CD8-positive, alpha-beta memory T cell (primary cell): ENCODE measurements around the gene CCDC86. TPM values are rescaled to one million over a fixed set of nuclear protein-coding genes. Genes with fewer than 3 reads are reported as not detected.

Experiments used
- CTCF ChIA-PET: fragments of 350-600 bp; sonication (Branson Sonifier 250); formaldehyde crosslinking; loops from one replicate; lab custom pipeline; 2021; ENCODE audit warnings: antibody characterized with exemption; lab: Charles Lee
- POLR2A ChIA-PET: fragments of 350-600 bp; sonication (Branson Sonifier 250); formaldehyde crosslinking; loops from one replicate; lab custom pipeline; 2021; ENCODE audit warnings: antibody characterized with exemption; lab: Charles Lee
- DNase-seq, 5 donors: peaks; one replicate each; pipeline versions ENCODE4 v3.0.0 to v3.0.0-alpha.2; 2020 to 2022; ENCODE audit warnings: mixed read lengths in 1 of 5
- H3K27ac ChIP-seq: one replicate; pipeline ENCODE4 v1.7.0; 2013; ENCODE audit warnings: low read depth, mild to moderate bottlenecking, low read length, moderate library complexity
- H3K27me3 ChIP-seq: 2 replicates; pipeline ENCODE4 v1.7.0; 2013; ENCODE audit warnings: low read length, mild to moderate bottlenecking; ENCODE audit not compliant: insufficient read depth, poor library complexity, severe bottlenecking
- H3K36me3 ChIP-seq: 2 replicates; pipeline ENCODE4 v1.7.0; 2013; ENCODE audit warnings: mild to moderate bottlenecking, low read length, moderate library complexity; ENCODE audit not compliant: insufficient read depth
- H3K4me1 ChIP-seq: 2 replicates; pipeline ENCODE4 v1.7.0; 2013; ENCODE audit warnings: mild to moderate bottlenecking, low read length, moderate library complexity; ENCODE audit not compliant: insufficient read depth
- H3K4me3 ChIP-seq: 2 replicates; pipeline ENCODE4 v1.7.0; 2013; ENCODE audit warnings: mild to moderate bottlenecking, low read length
- H3K9me3 ChIP-seq: 2 replicates; pipeline ENCODE4 v1.7.0; 2013; ENCODE audit warnings: mild to moderate bottlenecking, low read length
- H3K27ac Mint-ChIP-seq, 8 donors: one replicate each; pipeline ENCODE4 v1.8.0; 2020 to 2021; ENCODE audit warnings: mixed read lengths in 8 of 8, mild to moderate bottlenecking in 6 of 8, inconsistent platforms in 3 of 8, moderate library complexity in 3 of 8
- H3K27me3 Mint-ChIP-seq, 2 donors: one replicate each; pipeline ENCODE4 v1.8.0; 2020 to 2021; ENCODE audit warnings: mixed read lengths in 2 of 2, mild to moderate bottlenecking in 1 of 2, moderate library complexity in 1 of 2
- H3K36me3 Mint-ChIP-seq, 3 donors: one replicate each; pipeline ENCODE4 v1.8.0; 2020 to 2021; ENCODE audit warnings: mixed read lengths in 3 of 3, inconsistent platforms in 1 of 3, mild to moderate bottlenecking in 1 of 3
- H3K4me1 Mint-ChIP-seq, 3 donors: one replicate each; pipeline ENCODE4 v1.8.0; 2020 to 2021; ENCODE audit warnings: mixed read lengths in 3 of 3, inconsistent platforms in 1 of 3, mild to moderate bottlenecking in 1 of 3
- H3K4me3 Mint-ChIP-seq, 7 donors: one replicate each; pipeline ENCODE4 v1.8.0; 2020 to 2021; ENCODE audit warnings: mixed read lengths in 7 of 7, mild to moderate bottlenecking in 6 of 7, moderate library complexity in 4 of 7, inconsistent platforms in 2 of 7
- H3K9me3 Mint-ChIP-seq, 5 donors: one replicate each; pipeline ENCODE4 v1.8.0; 2020 to 2022; ENCODE audit warnings: mixed read lengths in 5 of 5, mild to moderate bottlenecking in 3 of 5, moderate library complexity in 2 of 5, inconsistent platforms in 1 of 5
- polyA plus RNA-seq: library from polyadenylated mRNA; unstranded; fragments of 300-500 nt; fragmentation: Illumina TruSeq; gene quantifications from one replicate; pipeline ENCODE4 v1.2.3, GENCODE V29; 2021
- total RNA-seq, 2 experiments: library from RNA; stranded (reverse); gene quantifications; one replicate each; pipeline ENCODE4 v1.2.3, GENCODE V29; 2021

Gene CCDC86
- total and polyA plus RNA-seq, 3 experiments from 2014 or later, result 21.8 to 124 (median 122) TPM

DNA sequence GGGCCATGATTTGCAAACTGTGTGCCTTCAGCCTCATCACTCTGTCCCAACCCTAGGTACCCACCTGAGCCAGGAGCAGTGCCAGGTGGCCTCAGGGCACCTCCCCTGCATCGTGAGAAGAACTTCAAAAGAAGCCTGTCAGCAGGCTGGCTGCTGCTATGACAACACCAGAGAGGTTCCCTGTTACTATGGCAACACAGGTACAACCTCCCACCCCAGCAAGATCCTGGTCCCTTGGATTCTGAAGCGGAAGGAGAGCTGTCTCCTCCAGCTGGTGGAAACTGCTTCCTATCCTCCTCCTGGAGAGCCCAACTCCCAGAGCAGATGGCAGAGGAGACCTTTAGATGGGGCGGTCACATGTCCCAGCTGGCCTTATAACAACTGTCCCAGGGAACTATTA is 28.4 kb downstream of the CCDC86 start:
- Mint-ChIP-seq H3K9me3 (no peaks in the 10 kb centered on the region), H3K36me3 (peaks cover 0 to 3% (median 0%) of the 10 kb centered on the region in 3 donors), H3K4me3 (peak overlapping the region in 1 of 7 donors; percentile 34), H3K27ac (peak overlapping the region in 4 of 8 donors; percentile 38 to 84 (median 77)), H3K27me3 (peaks cover 1 to 8% of the 10 kb centered on the region in 2 donors), H3K4me1 (peaks cover 19 to 55% (median 49%) of the 10 kb centered on the region in 3 donors)
- ChIA-PET CTCF (interaction anchor here (1.3 kb wide), 2 partner anchors 17 to 38 kb away, joined by 4 read pairs; no protein-coding TSS in a partner anchor), POLR2A (no interaction called here)
- peak in 2 of 5 donors; percentile 23 to 57 for DNase-seq
- Histone ChIP-seq H3K27ac (no peak overlapping the region), H3K9me3 (no peaks in the 10 kb centered on the region), H3K36me3 (no peaks in the 10 kb centered on the region), H3K4me1 (peaks cover 29% of the 10 kb centered on the region), H3K4me3 (no peak overlapping the region), H3K27me3 (no peaks in the 10 kb centered on the region)

DNA sequence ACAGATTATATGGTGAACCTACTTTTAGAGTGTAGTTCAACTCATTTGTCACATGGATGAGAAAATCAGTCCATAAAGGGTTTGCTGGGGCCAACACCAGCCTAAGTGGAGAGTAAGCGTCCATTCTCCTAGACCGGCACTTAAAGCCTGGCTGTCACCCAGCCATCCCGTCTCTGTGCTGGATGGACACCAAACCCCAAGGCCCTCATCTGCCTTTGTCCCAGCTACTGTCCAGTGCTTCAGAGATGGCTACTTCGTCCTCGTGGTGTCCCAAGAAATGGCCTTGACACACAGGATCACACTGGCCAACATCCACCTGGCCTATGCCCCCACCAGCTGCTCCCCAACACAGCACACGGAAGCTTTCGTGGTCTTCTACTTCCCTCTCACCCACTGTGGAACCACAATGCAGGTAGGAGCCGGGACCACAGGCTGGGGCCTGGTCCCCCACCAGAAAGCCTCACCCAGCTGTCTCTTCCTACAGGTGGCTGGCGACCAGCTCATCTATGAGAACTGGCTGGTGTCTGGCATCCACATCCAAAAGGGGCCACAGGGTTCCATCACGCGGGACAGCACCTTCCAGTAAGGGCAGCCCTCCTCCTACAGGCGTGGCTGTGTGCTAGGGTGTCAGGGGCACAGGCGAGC is 28.9 kb downstream of the CCDC86 start:
- Histone ChIP-seq H3K4me1 (peaks cover 29% of the 10 kb centered on the region), H3K9me3 (no peaks in the 10 kb centered on the region), H3K27me3 (no peaks in the 10 kb centered on the region), H3K4me3 (no peak overlapping the region), H3K27ac (no peak overlapping the region), H3K36me3 (no peaks in the 10 kb centered on the region)
- no peak for DNase-seq
- Mint-ChIP-seq H3K36me3 (peaks cover 0 to 5% (median 0%) of the 10 kb centered on the region in 3 donors), H3K4me3 (peak overlapping the region in 2 of 7 donors; percentile 19 to 27), H3K9me3 (no peaks in the 10 kb centered on the region), H3K27me3 (peaks cover 1 to 8% of the 10 kb centered on the region in 2 donors), H3K4me1 (peaks cover 19 to 53% (median 49%) of the 10 kb centered on the region in 3 donors), H3K27ac (peak overlapping the region in 7 of 8 donors; percentile 38 to 84 (median 70))
- ChIA-PET POLR2A (no interaction called here), CTCF (interaction anchor here (1.3 to 2.6 kb wide), 4 partner anchors 17 to 44 kb away, joined by 4 to 8 read pairs (median 4); partner anchors contain the start of gene TMEM109)

DNA sequence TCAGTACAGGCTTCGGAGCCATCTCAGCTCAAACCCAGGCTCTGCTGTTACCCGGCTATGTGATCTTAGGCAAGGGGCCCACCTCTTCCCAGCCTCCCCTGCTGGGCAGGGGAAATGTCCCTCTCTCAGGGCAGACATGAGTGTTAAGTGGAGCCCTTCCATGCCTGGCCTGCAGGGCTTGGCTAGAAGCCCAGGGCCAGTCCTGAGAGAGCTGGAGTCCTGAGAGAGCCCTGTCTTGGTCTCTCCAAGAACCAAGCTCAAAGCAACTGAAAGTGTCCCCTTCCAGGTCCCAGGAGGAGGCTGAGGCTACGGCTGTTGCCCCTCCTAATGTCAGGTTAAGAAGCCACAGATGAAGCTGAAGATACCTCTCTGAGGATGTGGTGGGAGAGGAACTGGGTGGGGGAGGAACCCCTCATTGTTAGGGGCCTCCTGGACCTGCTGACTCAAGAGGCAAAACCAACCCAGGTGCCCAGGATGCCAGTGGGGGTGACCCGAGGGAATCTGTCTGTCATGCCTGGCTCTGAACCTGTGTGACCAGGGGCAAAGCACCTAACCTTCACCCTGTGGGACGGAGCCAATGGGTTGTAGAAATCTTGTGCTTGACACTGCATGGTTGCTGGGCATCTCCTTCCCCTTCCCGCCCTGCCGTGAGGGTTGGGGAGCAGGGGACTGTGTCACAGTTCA is 29.6 kb downstream of the CCDC86 start:
- POLR2A ChIA-PET, result interaction anchor here (0.8 kb wide), 1 partner anchor 43 kb away, joined by 3 read pairs; no protein-coding TSS in a partner anchor
- H3K9me3 ChIP-seq, result no peaks in the 10 kb centered on the region
- H3K27me3 ChIP-seq, result no peaks in the 10 kb centered on the region
- Mint-ChIP-seq H3K27ac (peak overlapping the region; percentile 26 to 84 (median 58)), H3K9me3 (no peaks in the 10 kb centered on the region), H3K36me3 (peaks cover 0 to 5% (median 0%) of the 10 kb centered on the region in 3 donors), H3K4me1 (peaks cover 19 to 53% (median 47%) of the 10 kb centered on the region in 3 donors), H3K27me3 (peaks cover 1 to 8% of the 10 kb centered on the region in 2 donors), H3K4me3 (peak overlapping the region in 3 of 7 donors; percentile 19 to 51 (median 27))
- CTCF ChIA-PET, result interaction anchor here (1.3 to 2.6 kb wide), 3 partner anchors 16 to 43 kb away, joined by 5 to 10 read pairs (median 8); partner anchors contain the start of gene TMEM109
- no peaks in the 10 kb centered on the region for H3K36me3 ChIP-seq
- peak in 2 of 5 donors; percentile 27 to 55 for DNase-seq
- H3K4me1 ChIP-seq, result peaks cover 29% of the 10 kb centered on the region
- no peak overlapping the region for H3K4me3 ChIP-seq
- H3K27ac ChIP-seq, result no peak overlapping the region

DNA sequence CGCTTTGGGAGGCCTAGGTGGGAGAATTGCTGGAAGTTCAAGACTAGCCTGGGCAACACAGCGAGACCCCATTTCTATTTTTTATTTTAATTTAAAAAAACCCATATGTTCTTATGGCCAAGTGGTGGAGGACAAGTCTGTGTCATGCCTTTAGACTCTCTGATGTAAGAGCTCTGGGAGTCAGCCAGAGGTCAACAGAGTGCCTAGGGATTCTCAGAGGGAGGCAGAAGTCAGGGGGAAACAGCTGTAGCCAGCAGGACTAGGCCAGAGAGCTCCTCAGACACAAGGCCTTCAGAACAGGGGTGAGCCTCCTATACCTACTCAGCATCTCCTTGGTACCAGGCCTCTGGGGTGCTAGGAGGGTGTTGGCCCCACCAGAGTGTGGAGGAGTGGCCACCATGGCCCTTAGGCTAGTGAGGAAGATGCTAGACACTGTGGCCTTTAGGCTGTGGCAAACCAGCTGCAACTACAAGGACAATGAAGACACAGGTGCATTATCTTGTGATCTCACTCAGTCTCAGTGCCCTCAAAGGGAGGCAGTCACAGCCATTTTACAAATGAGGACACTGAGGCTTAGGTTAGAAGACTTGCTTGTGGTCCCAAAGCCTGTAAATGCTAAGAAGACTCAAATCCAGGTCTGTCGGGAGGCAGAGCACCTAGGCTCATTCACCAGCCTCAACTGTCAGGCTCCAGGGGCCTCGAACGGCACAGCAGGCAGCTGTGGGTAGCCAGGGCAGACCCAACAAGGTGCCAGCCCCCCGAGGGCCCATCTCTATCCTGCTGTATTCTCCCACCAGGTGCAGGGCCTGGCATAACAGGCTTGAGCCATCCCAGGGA is 30.4 kb downstream of the CCDC86 start:
- Histone ChIP-seq H3K4me3 (no peak overlapping the region), H3K27ac (no peak overlapping the region), H3K27me3 (no peaks in the 10 kb centered on the region), H3K4me1 (peaks cover 29% of the 10 kb centered on the region), H3K9me3 (no peaks in the 10 kb centered on the region), H3K36me3 (no peaks in the 10 kb centered on the region)
- Mint-ChIP-seq H3K4me1 (peaks cover 19 to 53% (median 42%) of the 10 kb centered on the region in 3 donors), H3K27me3 (peaks cover 1 to 8% of the 10 kb centered on the region in 2 donors), H3K27ac (peak overlapping the region in 5 of 8 donors; percentile 26 to 84 (median 70)), H3K36me3 (peaks cover 0 to 5% (median 0%) of the 10 kb centered on the region in 3 donors), H3K9me3 (no peaks in the 10 kb centered on the region), H3K4me3 (peak overlapping the region in 1 of 7 donors; percentile 51)
- POLR2A ChIA-PET, result interaction anchor here (0.8 kb wide), 1 partner anchor 43 kb away, joined by 3 read pairs; no protein-coding TSS in a partner anchor
- CTCF ChIA-PET, result interaction anchor here (1.2 to 2.6 kb wide), 4 partner anchors 15 to 43 kb away, joined by 3 to 10 read pairs (median 6); partner anchors contain the start of gene TMEM109
- no peak for DNase-seq

DNA sequence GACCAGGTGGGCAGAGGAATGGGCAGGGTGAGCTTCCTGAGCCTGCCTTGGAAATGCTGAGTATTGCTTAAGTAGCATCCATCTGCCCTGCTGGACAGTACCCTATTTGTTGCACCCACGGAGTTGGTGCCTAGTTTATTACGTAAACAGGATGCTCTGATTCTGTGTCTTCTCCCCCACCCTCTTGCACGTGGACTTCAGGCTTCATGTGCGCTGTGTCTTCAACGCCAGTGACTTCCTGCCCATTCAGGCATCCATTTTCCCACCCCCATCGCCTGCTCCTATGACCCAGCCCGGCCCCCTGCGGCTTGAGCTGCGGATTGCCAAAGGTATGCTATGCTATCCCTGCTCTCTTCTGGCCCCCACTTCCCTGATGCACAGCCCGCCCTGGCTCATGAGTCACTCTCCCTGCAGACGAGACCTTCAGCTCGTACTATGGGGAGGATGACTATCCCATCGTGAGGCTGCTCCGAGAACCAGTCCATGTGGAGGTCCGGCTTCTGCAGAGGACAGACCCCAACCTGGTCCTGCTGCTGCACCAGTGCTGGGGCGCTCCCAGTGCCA is 31.1 kb downstream of the CCDC86 start:
- H3K4me1 Mint-ChIP-seq, result peaks cover 19 to 53% (median 42%) of the 10 kb centered on the region in 3 donors
- Histone ChIP-seq H3K9me3 (no peaks in the 10 kb centered on the region), H3K4me1 (peaks cover 29% of the 10 kb centered on the region), H3K4me3 (no peak overlapping the region), H3K36me3 (no peaks in the 10 kb centered on the region), H3K27me3 (no peaks in the 10 kb centered on the region), H3K27ac (no peak overlapping the region)
- peak overlapping the region in 5 of 8 donors; percentile 42 to 77 (median 51) for H3K27ac Mint-ChIP-seq
- ChIA-PET CTCF (interaction anchor here (1.2 to 2.6 kb wide), 3 partner anchors 32 to 42 kb away, joined by 3 to 10 read pairs (median 8); partner anchors contain the start of gene TMEM109), POLR2A (no interaction called here)
- no peaks in the 10 kb centered on the region for H3K9me3 Mint-ChIP-seq
- peak overlapping the region in 1 of 7 donors; percentile 56 for H3K4me3 Mint-ChIP-seq
- DNase-seq, result no peak
- peaks cover 0 to 9% (median 0%) of the 10 kb centered on the region in 3 donors for H3K36me3 Mint-ChIP-seq
- H3K27me3 Mint-ChIP-seq, result peaks cover 1 to 8% of the 10 kb centered on the region in 2 donors

GRCh38 chr11:60873533-60873932 is 31.6 kb downstream of the CCDC86 start:
- POLR2A ChIA-PET, result no interaction called here
- DNase-seq, result no peak
- Histone ChIP-seq H3K9me3 (no peaks in the 10 kb centered on the region), H3K27ac (no peak overlapping the region), H3K36me3 (no peaks in the 10 kb centered on the region), H3K4me1 (peaks cover 29% of the 10 kb centered on the region), H3K27me3 (no peaks in the 10 kb centered on the region), H3K4me3 (no peak overlapping the region)
- CTCF ChIA-PET, result interaction anchor here (1.2 to 2.6 kb wide), 3 partner anchors 32 to 42 kb away, joined by 3 to 10 read pairs (median 8); partner anchors contain the start of gene TMEM109
- Mint-ChIP-seq H3K27ac (peak overlapping the region in 1 of 8 donors; percentile 52), H3K36me3 (peaks cover 0 to 13% (median 0%) of the 10 kb centered on the region in 3 donors), H3K27me3 (peaks cover 1 to 5% of the 10 kb centered on the region in 2 donors), H3K4me3 (no peak overlapping the region), H3K4me1 (peaks cover 19 to 50% (median 39%) of the 10 kb centered on the region in 3 donors), H3K9me3 (no peaks in the 10 kb centered on the region)
